ENCODE results near the gene TTC38.

Gene TTC38

GRCh38 chr22:46244771-46245170 is 23.0 kb upstream of the TTC38 start:
- Histone ChIP-seq H3K27ac (ENCODE audit: insufficient read depth, low read length, poor library complexity, severe bottlenecking) (no peak overlapping the region), H3K9me3 (ENCODE audit: control insufficient read depth, low read length) (no peaks in the 10 kb centered on the region), H3K36me3 (ENCODE audit: control insufficient read depth, insufficient read depth, low read length) (peaks cover 4% of the 10 kb centered on the region), H3K27me3 (replicated peaks; ENCODE audit: control insufficient read depth, insufficient read depth, low read length, poor library complexity, severe bottlenecking) (no peaks in the 10 kb centered on the region), H3K4me1 (ENCODE audit: control insufficient read depth, insufficient read depth, low read length, poor library complexity, severe bottlenecking) (peaks cover 5% of the 10 kb centered on the region), H3K4me3 (ENCODE audit: insufficient read depth, low read depth, low read length, poor library complexity, severe bottlenecking) (no peak overlapping the region)
- no peak for DNase-seq

- H3K36me3 ChIP-seq (ENCODE audit: control insufficient read depth, insufficient read depth, low read length): peaks cover 4% of the 10 kb centered on the region
- no peak overlapping the region for H3K4me3 ChIP-seq (ENCODE audit: insufficient read depth, low read depth, low read length, poor library complexity, severe bottlenecking)
- peaks cover 2% of the 10 kb centered on the region for H3K4me1 ChIP-seq (ENCODE audit: control insufficient read depth, insufficient read depth, low read length, poor library complexity, severe bottlenecking)
- H3K27ac ChIP-seq (ENCODE audit: insufficient read depth, low read length, poor library complexity, severe bottlenecking): no peak overlapping the region
- H3K9me3 ChIP-seq (ENCODE audit: control insufficient read depth, low read length): no peaks in the 10 kb centered on the region
- DNase-seq: no peak
- no peaks in the 10 kb centered on the region for H3K27me3 ChIP-seq (replicated peaks; ENCODE audit: control insufficient read depth, insufficient read depth, low read length, poor library complexity, severe bottlenecking)
These were observed 22.3 kb upstream of the TTC38 start for GRCh38 chr22:46245511-46245910.

DNA sequence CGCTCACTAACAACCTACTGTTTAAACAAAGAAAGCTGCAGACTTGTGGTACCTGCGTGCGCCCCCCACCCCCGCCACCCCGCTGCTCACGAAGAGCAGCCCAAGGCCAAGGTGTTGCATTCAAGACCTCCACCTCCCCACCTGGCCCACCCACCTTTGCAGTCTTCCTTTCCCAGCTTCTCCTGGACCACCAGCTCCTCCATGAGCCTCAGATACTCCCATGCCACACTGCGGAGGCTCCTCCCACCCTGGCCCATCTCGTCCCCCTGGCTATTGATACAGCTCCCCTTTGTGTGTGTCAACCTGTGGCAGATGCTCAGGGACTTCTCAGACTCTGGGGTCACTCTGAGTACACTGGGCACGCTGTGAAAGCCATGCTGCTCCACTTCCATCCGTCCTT is 21.6 kb upstream of the TTC38 start:
- no peak overlapping the region for H3K4me3 ChIP-seq (ENCODE audit: insufficient read depth, low read depth, low read length, poor library complexity, severe bottlenecking)
- no peak for DNase-seq
- H3K27ac ChIP-seq (ENCODE audit: insufficient read depth, low read length, poor library complexity, severe bottlenecking): no peak overlapping the region
- H3K36me3 ChIP-seq (ENCODE audit: control insufficient read depth, insufficient read depth, low read length): peaks cover 4% of the 10 kb centered on the region
- no peaks in the 10 kb centered on the region for H3K27me3 ChIP-seq (replicated peaks; ENCODE audit: control insufficient read depth, insufficient read depth, low read length, poor library complexity, severe bottlenecking)
- H3K4me1 ChIP-seq (ENCODE audit: control insufficient read depth, insufficient read depth, low read length, poor library complexity, severe bottlenecking): peaks cover 8% of the 10 kb centered on the region
- H3K9me3 ChIP-seq (ENCODE audit: control insufficient read depth, low read length): no peaks in the 10 kb centered on the region

DNA sequence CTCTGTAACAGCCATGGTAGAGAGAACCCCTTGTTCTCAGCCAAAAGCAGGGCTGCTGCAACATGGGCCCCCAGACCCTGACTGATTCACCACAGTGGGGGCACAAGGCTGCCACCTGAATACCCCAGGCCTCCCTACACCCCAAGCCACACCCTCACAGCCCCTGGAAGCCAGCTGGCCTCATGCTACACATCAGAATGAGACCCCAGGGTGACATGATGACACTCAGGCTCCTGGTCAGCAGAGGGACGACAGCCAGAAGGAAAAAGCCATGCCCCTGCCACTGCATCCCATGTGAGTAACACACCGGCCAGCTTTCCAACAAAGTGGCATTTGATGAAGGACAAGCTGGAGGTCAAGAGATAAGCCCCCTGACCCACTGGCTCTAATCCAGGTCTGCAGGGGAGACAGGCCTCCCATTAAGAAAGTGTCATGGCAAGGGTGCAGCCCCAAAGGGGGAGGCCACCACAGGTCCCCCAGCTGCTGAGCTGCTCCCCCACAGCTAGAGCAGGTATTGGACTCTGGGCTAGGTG is 20.3 kb upstream of the TTC38 start:
- Histone ChIP-seq H3K9me3 (ENCODE audit: control insufficient read depth, low read length) (no peaks in the 10 kb centered on the region), H3K4me3 (ENCODE audit: insufficient read depth, low read depth, low read length, poor library complexity, severe bottlenecking) (no peak overlapping the region), H3K36me3 (ENCODE audit: control insufficient read depth, insufficient read depth, low read length) (peaks cover 4% of the 10 kb centered on the region), H3K27me3 (replicated peaks; ENCODE audit: control insufficient read depth, insufficient read depth, low read length, poor library complexity, severe bottlenecking) (no peaks in the 10 kb centered on the region), H3K27ac (ENCODE audit: insufficient read depth, low read length, poor library complexity, severe bottlenecking) (no peak overlapping the region), H3K4me1 (ENCODE audit: control insufficient read depth, insufficient read depth, low read length, poor library complexity, severe bottlenecking) (peaks cover 10% of the 10 kb centered on the region)
- no peak for DNase-seq

DNA sequence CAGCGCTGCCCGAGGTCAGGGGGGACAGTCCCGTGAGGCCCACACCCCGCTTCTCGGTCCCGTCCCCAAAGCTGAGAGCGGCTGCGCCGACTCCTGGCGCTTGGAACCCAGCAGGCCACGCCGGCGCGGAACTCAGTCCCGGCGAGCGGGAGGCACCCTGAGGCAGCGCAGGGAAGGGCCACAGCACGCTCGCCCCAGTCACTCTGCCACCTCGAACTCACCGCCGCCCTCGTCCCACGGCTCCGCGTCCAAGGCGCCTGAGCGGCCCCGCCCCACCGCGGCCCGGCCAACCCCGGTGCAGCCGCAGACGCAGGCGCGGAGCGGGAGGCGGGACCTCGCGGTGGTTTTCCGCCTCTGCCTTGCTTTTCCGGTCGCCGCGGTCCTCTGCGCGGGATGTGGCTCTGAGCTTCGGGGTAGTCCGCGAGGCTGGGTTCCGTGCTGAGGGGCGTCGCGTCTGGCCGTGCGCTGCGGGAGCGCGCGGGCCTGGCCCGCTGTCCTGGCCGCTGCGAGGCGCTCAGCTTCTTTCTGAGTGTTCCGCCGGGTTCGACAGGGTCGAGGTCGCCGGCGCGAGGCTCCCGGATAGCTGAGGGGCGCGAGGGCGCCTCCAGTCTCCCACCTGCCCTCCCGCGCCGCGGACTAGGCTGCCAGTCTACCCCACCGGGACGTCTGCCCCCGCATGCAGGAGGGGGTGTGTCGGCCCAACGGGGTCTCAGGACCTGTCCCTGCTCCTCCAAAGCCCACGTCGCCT is 17.6 kb upstream of the TTC38 start, which contains the start of gene CDPF1:
Gene CDPF1 (minus strand): TSS at position 259 of the 748 bp plus-strand sequence. CDS start 2,009 bp downstream, outside the sequence.
- DNase-seq: peak; percentile 83 to 85 (median 84)
- Histone ChIP-seq H3K27ac (ENCODE audit: insufficient read depth, low read length, poor library complexity, severe bottlenecking) (peak within 1 kb of the TSS; percentile 63), H3K27me3 (replicated peaks; ENCODE audit: control insufficient read depth, insufficient read depth, low read length, poor library complexity, severe bottlenecking) (no peaks in the 10 kb centered on the region), H3K4me3 (ENCODE audit: insufficient read depth, low read depth, low read length, poor library complexity, severe bottlenecking) (peak within 1 kb of the TSS; percentile 75), H3K36me3 (ENCODE audit: control insufficient read depth, insufficient read depth, low read length) (no peaks in the 10 kb centered on the region), H3K9me3 (ENCODE audit: control insufficient read depth, low read length) (no peaks in the 10 kb centered on the region), H3K4me1 (ENCODE audit: control insufficient read depth, insufficient read depth, low read length, poor library complexity, severe bottlenecking) (peaks cover 10% of the 10 kb centered on the region)

DNA sequence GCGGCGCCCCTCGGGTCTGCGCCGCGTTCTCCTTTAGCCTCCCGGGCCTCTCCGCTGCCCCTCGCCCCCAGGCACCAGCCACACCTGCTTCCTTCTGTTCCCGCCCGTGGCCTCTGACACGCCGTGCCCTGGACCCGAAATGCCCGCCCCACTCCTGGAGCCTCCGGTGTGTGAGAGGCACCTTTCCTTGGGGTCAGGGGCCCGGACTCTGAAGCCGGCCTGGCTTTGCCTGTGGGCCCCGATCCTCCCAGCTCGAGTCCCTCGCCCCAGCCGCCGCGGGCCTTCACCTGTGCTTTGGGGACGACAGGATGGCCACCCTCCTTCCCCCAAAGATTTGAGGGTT is 17.1 kb upstream of the TTC38 start:
- Histone ChIP-seq H3K27me3 (replicated peaks; ENCODE audit: control insufficient read depth, insufficient read depth, low read length, poor library complexity, severe bottlenecking) (no peaks in the 10 kb centered on the region), H3K36me3 (ENCODE audit: control insufficient read depth, insufficient read depth, low read length) (no peaks in the 10 kb centered on the region), H3K9me3 (ENCODE audit: control insufficient read depth, low read length) (no peaks in the 10 kb centered on the region), H3K4me3 (ENCODE audit: insufficient read depth, low read depth, low read length, poor library complexity, severe bottlenecking) (peak overlapping the region; percentile 75), H3K27ac (ENCODE audit: insufficient read depth, low read length, poor library complexity, severe bottlenecking) (peak overlapping the region; percentile 47), H3K4me1 (ENCODE audit: control insufficient read depth, insufficient read depth, low read length, poor library complexity, severe bottlenecking) (peaks cover 10% of the 10 kb centered on the region)
- DNase-seq: no peak

GRCh38 chr22:46251266-46251665 is 16.5 kb upstream of the TTC38 start:
- Histone ChIP-seq H3K27me3 (replicated peaks; ENCODE audit: control insufficient read depth, insufficient read depth, low read length, poor library complexity, severe bottlenecking) (no peaks in the 10 kb centered on the region), H3K9me3 (ENCODE audit: control insufficient read depth, low read length) (no peaks in the 10 kb centered on the region), H3K36me3 (ENCODE audit: control insufficient read depth, insufficient read depth, low read length) (no peaks in the 10 kb centered on the region), H3K4me1 (ENCODE audit: control insufficient read depth, insufficient read depth, low read length, poor library complexity, severe bottlenecking) (peaks cover 10% of the 10 kb centered on the region), H3K27ac (ENCODE audit: insufficient read depth, low read length, poor library complexity, severe bottlenecking) (no peak overlapping the region), H3K4me3 (ENCODE audit: insufficient read depth, low read depth, low read length, poor library complexity, severe bottlenecking) (peak overlapping the region; percentile 75)
- DNase-seq: no peak

GRCh38 chr22:46251816-46252380 is 15.9 kb upstream of the TTC38 start:
- H3K4me1 ChIP-seq (ENCODE audit: control insufficient read depth, insufficient read depth, low read length, poor library complexity, severe bottlenecking): peaks cover 10% of the 10 kb centered on the region
- no peak for DNase-seq
- no peaks in the 10 kb centered on the region for H3K36me3 ChIP-seq (ENCODE audit: control insufficient read depth, insufficient read depth, low read length)
- no peaks in the 10 kb centered on the region for H3K9me3 ChIP-seq (ENCODE audit: control insufficient read depth, low read length)
- H3K27ac ChIP-seq (ENCODE audit: insufficient read depth, low read length, poor library complexity, severe bottlenecking): no peak overlapping the region
- no peak overlapping the region for H3K4me3 ChIP-seq (ENCODE audit: insufficient read depth, low read depth, low read length, poor library complexity, severe bottlenecking)
- no peaks in the 10 kb centered on the region for H3K27me3 ChIP-seq (replicated peaks; ENCODE audit: control insufficient read depth, insufficient read depth, low read length, poor library complexity, severe bottlenecking)

DNA sequence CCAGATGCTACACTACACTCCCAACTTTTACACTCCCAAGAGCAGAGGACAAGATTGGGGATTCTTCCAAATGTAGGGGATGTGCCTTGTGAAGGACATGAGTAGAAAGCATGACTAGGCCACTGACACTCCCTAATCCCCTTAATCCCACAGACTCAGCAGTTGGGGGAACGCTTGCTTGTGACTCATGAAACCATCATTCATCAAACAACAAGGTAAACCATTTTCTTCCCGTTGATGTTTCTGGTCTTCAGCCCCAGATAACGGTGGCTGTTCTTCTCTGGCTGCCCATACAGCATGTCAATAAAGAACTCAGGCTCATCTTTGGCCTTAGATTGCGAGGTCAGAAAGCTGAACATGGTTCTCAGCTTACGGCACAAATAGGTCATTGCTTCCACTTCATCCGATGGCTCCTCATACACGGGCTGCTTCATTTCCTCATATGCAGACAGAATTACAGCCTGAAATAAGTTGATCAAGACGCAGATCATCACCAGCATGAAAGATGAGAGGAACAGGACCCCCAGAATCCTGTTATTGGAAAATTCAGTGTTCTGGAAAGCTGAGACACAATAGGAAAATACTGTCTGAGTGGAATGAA is 11.3 kb upstream of the TTC38 start:
- Histone ChIP-seq H3K27me3 (replicated peaks; ENCODE audit: control insufficient read depth, insufficient read depth, low read length, poor library complexity, severe bottlenecking) (no peaks in the 10 kb centered on the region), H3K36me3 (ENCODE audit: control insufficient read depth, insufficient read depth, low read length) (no peaks in the 10 kb centered on the region), H3K27ac (ENCODE audit: insufficient read depth, low read length, poor library complexity, severe bottlenecking) (no peak overlapping the region), H3K4me3 (ENCODE audit: insufficient read depth, low read depth, low read length, poor library complexity, severe bottlenecking) (no peak overlapping the region), H3K4me1 (ENCODE audit: control insufficient read depth, insufficient read depth, low read length, poor library complexity, severe bottlenecking) (no peaks in the 10 kb centered on the region), H3K9me3 (ENCODE audit: control insufficient read depth, low read length) (no peaks in the 10 kb centered on the region)
- no peak for DNase-seq

GRCh38 chr22:46259374-46259773 is 8.4 kb upstream of the TTC38 start:
- Histone ChIP-seq H3K27ac (ENCODE audit: insufficient read depth, low read length, poor library complexity, severe bottlenecking) (no peak overlapping the region), H3K27me3 (replicated peaks; ENCODE audit: control insufficient read depth, insufficient read depth, low read length, poor library complexity, severe bottlenecking) (peaks cover 9% of the 10 kb centered on the region), H3K4me3 (ENCODE audit: insufficient read depth, low read depth, low read length, poor library complexity, severe bottlenecking) (no peak overlapping the region), H3K4me1 (ENCODE audit: control insufficient read depth, insufficient read depth, low read length, poor library complexity, severe bottlenecking) (no peaks in the 10 kb centered on the region), H3K36me3 (ENCODE audit: control insufficient read depth, insufficient read depth, low read length) (no peaks in the 10 kb centered on the region), H3K9me3 (ENCODE audit: control insufficient read depth, low read length) (no peaks in the 10 kb centered on the region)
- DNase-seq: no peak

All from effector memory CD4-positive, alpha-beta T cell (primary cell).